HepG2 (cell line): ENCODE results near the gene NNMT. TPM values are rescaled to one million over a fixed set of nuclear protein-coding genes. Genes with fewer than 3 reads are reported as not detected.

Experiments used
- BRCA1 ChIP-seq: sonication (generic); formaldehyde crosslinking; IDR thresholded peaks from 2 replicates; pipeline ENCODE4 v1.4.0; 2020; ENCODE audit warnings: missing genetic modification reagents
- CCDC6 ChIP-seq: sonication (generic); formaldehyde crosslinking; IDR thresholded peaks from 2 replicates; pipeline ENCODE4 v1.8.1; 2022; ENCODE audit warnings: mild to moderate bottlenecking, missing genetic modification reagents, moderate library complexity
- EZH2 ChIP-seq: conservative IDR thresholded peaks from 2 replicates; pipeline ENCODE4 v1.6.1; 2012; ENCODE audit warnings: mild to moderate bottlenecking, low read depth, low read length, moderate library complexity
- HNRNPH1 ChIP-seq: fragments of 200-400 bp; formaldehyde crosslinking; optimal IDR thresholded peaks from 2 replicates; pipeline ENCODE3; 2017; ENCODE audit warnings: mild to moderate bottlenecking, low read depth, low read length
- JARID2 ChIP-seq: sonication (generic); formaldehyde crosslinking; IDR thresholded peaks from 2 replicates; pipeline ENCODE4 v1.8.1; 2023; ENCODE audit warnings: missing genetic modification reagents, inconsistent platforms; ENCODE audit not compliant: insufficient replicate concordance
- JUND ChIP-seq: sonication (generic); formaldehyde crosslinking; IDR thresholded peaks from 2 replicates; pipeline ENCODE4 v1.8.0; 2022; ENCODE audit warnings: mild to moderate bottlenecking, missing genetic modification reagents
- KMT2B ChIP-seq: IDR thresholded peaks from 2 replicates; pipeline ENCODE4 v1.6.1; 2016; ENCODE audit warnings: missing genetic modification reagents, missing compliant biosample characterization
- MAZ ChIP-seq, 2 experiments: sonication (generic) in 1 of 2; formaldehyde crosslinking in 1 of 2; IDR thresholded peaks; 2 replicates each; pipeline versions ENCODE4 v1.5.0 to v1.6.1; 2012 to 2020; ENCODE audit warnings: low read depth in 2 of 2, mild to moderate bottlenecking in 2 of 2, borderline replicate concordance in 1 of 2, improper control_type of control experiment in 1 of 2, low read length in 1 of 2, missing genetic modification reagents in 1 of 2, moderate library complexity in 1 of 2
- MXD4 ChIP-seq: IDR thresholded peaks from 2 replicates; pipeline ENCODE4 v1.6.1; 2016; ENCODE audit warnings: mild to moderate bottlenecking, missing biosample characterization, missing genetic modification reagents
- MYPOP ChIP-seq: sonication (generic); formaldehyde crosslinking; IDR thresholded peaks from 2 replicates; pipeline ENCODE4 v1.8.1; 2023; ENCODE audit warnings: mild to moderate bottlenecking, moderate library complexity, missing genetic modification reagents
- NAIF1 ChIP-seq: sonication (generic); formaldehyde crosslinking; IDR thresholded peaks from 2 replicates; pipeline ENCODE4 v1.5.0; 2020; ENCODE audit warnings: mild to moderate bottlenecking, missing genetic modification reagents, borderline replicate concordance
- NFAT5 ChIP-seq: sonication (generic); formaldehyde crosslinking; IDR thresholded peaks from 2 replicates; pipeline ENCODE4 v1.4.0; 2020; ENCODE audit warnings: missing genetic modification reagents
- NFATC3 ChIP-seq: sonication (generic); formaldehyde crosslinking; IDR thresholded peaks from 2 replicates; pipeline ENCODE4 v1.5.1; 2020; ENCODE audit warnings: mild to moderate bottlenecking, missing genetic modification reagents
- NR3C1 ChIP-seq: sonication (generic); formaldehyde crosslinking; IDR thresholded peaks from 2 replicates; pipeline ENCODE4 v1.4.0; 2020; ENCODE audit warnings: missing genetic modification reagents
- PAX8 ChIP-seq: sonication (generic); formaldehyde crosslinking; IDR thresholded peaks from 2 replicates; pipeline ENCODE4 v1.8.0; 2022; ENCODE audit warnings: mild to moderate bottlenecking, missing genetic modification reagents, borderline replicate concordance
- PRMT3 ChIP-seq: sonication (generic); formaldehyde crosslinking; IDR thresholded peaks from 2 replicates; pipeline ENCODE4 v1.8.1; 2022; ENCODE audit warnings: low read depth, mild to moderate bottlenecking, moderate library complexity, missing genetic modification reagents, borderline replicate concordance
- RARA ChIP-seq: IDR thresholded peaks from 2 replicates; pipeline ENCODE4 v1.6.1; 2016; ENCODE audit warnings: missing genetic modification reagents, missing compliant biosample characterization
- RCOR2 ChIP-seq: IDR thresholded peaks from 2 replicates; pipeline ENCODE4 v1.6.1; 2016; ENCODE audit warnings: missing biosample characterization, missing genetic modification reagents
- RFX1 ChIP-seq: fragments of 450-650 bp; IDR thresholded peaks from 2 replicates; pipeline ENCODE4 v1.6.1; 2017
- TFAP4 ChIP-seq: sonication (generic); IDR thresholded peaks from 2 replicates; pipeline ENCODE4 v1.6.1; 2016; ENCODE audit warnings: low read depth, borderline replicate concordance
- U2AF2 ChIP-seq: fragments of 200-400 bp; formaldehyde crosslinking; IDR thresholded peaks from 2 replicates; pipeline ENCODE4 v1.6.1; 2017; ENCODE audit warnings: low read depth, mild to moderate bottlenecking, low read length
- ZFAT ChIP-seq: sonication (generic); formaldehyde crosslinking; conservative IDR thresholded peaks from 2 replicates; pipeline ENCODE4 v1.8.1; 2023; ENCODE audit warnings: missing genetic modification reagents, inconsistent platforms
- ZNF17 ChIP-seq: sonication (generic); formaldehyde crosslinking; IDR thresholded peaks from 2 replicates; pipeline ENCODE4 v1.5.0; 2020; ENCODE audit warnings: mild to moderate bottlenecking, missing genetic modification reagents
- ZNF768 ChIP-seq: sonication (generic); formaldehyde crosslinking; IDR thresholded peaks from 2 replicates; pipeline ENCODE4 v1.4.0; 2020; ENCODE audit warnings: missing genetic modification reagents
- ZNF883 ChIP-seq: sonication (generic); formaldehyde crosslinking; IDR thresholded peaks from 2 replicates; pipeline ENCODE4 v1.5.1; 2020; ENCODE audit warnings: mild to moderate bottlenecking, missing genetic modification reagents; ENCODE audit errors: not compliant biosample characterization
- polyA plus RNA-seq, 8 experiments: library from polyadenylated mRNA; depleted of rRNA in 3 of 8; stranded (reverse) in 7 of 8; unstranded in 1 of 8; fragments of >200 nt; fragmentation: Illumina TruSeq in 4 of 8; extraction: Trizol in 4 of 8; gene quantifications; 2 replicates each; pipeline versions ENCODE4 v1.2.1 to v1.2.3, GENCODE V29; 2011 to 2016; ENCODE audit warnings: low read depth in 4 of 8, missing spikeins in 1 of 8, mixed read lengths in 1 of 8; ENCODE audit not compliant: insufficient read depth in 1 of 8
- total RNA-seq, 5 experiments: library from RNA; depleted of rRNA; stranded (reverse); fragments of >200 nt; fragmentation: Illumina TruSeq; extraction: Trizol; gene quantifications; 2 replicates each; pipeline ENCODE4 v1.2.3, GENCODE V29; 2016; ENCODE audit warnings: low read depth in 1 of 5

NNMT gene
- total and polyA plus RNA-seq, 2 of the 13 experiments (the other 11 are each of a cell fraction or from before 2014, with no cell fraction given): 0.13 TPM; not detected in 1

GRCh38 chr11:114315749-114316368, 19.7 kb downstream of the NNMT start (continued):
- TF ChIP-seq NFAT5 (CRISPR knock-in tag) (no peak), ZNF768 (CRISPR knock-in tag) (no peak), PRMT3 (CRISPR knock-in tag) (no peak), BRCA1 (CRISPR knock-in tag) (no peak), RARA (CRISPR knock-in tag) (peak; percentile 96), U2AF2 (no peak), TFAP4 (peak; percentile 17; the same call in 1 of the 2 replicates), RCOR2 (peak; percentile 71; the same call in 1 of the 2 replicates), MYPOP (CRISPR knock-in tag) (0 out of 2 replicates have a peak, but pooled peaks have one; percentile 17), CCDC6 (CRISPR knock-in tag) (no peak; the same call in 1 of the 2 replicates), MXD4 (CRISPR knock-in tag) (no peak), EZH2 (no peak), ZNF17 (CRISPR knock-in tag) (no peak), NR3C1 (CRISPR knock-in tag) (no peak), MAZ (IDR thresholded peaks at IDR 0.05; ENCODE audit: borderline replicate concordance, low read depth, low read length) (no peak), MAZ (CRISPR knock-in tag; IDR thresholded peaks at IDR 0.05; ENCODE audit: low read depth) (no peak), NAIF1 (CRISPR knock-in tag) (no peak), JUND (CRISPR knock-in tag) (no peak), PAX8 (CRISPR knock-in tag) (no peak), HNRNPH1 (no peak), NFATC3 (CRISPR knock-in tag) (no peak), JARID2 (no peak), KMT2B (no peak), RFX1 (no peak), ZNF883 (CRISPR knock-in tag) (no peak), ZFAT (CRISPR knock-in tag) (no peak)
